GM12872 (cell line): ENCODE results near the gene STBD1.

ENCODE experiments used
- TF ChIP-seq, protein P1 (sequence below): IDR thresholded peaks from 3 replicates; pipeline ENCODE4 v1.5.1; 2011; ENCODE audit warnings: low read depth, mild to moderate bottlenecking, low read length, moderate library complexity; ENCODE audit not compliant: insufficient read depth

The STBD1 gene

GRCh38 chr4:76277667-76278066, 28.9 kb upstream of the STBD1 start:
- TF ChIP-seq, protein P1, sequence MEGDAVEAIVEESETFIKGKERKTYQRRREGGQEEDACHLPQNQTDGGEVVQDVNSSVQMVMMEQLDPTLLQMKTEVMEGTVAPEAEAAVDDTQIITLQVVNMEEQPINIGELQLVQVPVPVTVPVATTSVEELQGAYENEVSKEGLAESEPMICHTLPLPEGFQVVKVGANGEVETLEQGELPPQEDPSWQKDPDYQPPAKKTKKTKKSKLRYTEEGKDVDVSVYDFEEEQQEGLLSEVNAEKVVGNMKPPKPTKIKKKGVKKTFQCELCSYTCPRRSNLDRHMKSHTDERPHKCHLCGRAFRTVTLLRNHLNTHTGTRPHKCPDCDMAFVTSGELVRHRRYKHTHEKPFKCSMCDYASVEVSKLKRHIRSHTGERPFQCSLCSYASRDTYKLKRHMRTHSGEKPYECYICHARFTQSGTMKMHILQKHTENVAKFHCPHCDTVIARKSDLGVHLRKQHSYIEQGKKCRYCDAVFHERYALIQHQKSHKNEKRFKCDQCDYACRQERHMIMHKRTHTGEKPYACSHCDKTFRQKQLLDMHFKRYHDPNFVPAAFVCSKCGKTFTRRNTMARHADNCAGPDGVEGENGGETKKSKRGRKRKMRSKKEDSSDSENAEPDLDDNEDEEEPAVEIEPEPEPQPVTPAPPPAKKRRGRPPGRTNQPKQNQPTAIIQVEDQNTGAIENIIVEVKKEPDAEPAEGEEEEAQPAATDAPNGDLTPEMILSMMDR, result no peak

GRCh38 chr4:76278583-76278982, 27.9 kb upstream of the STBD1 start:
- TF ChIP-seq, protein P1, result no peak

- TF ChIP-seq, protein P1, result no peak
Measured at GRCh38 chr4:76279462-76279861, 27.1 kb upstream of the STBD1 start.

DNA sequence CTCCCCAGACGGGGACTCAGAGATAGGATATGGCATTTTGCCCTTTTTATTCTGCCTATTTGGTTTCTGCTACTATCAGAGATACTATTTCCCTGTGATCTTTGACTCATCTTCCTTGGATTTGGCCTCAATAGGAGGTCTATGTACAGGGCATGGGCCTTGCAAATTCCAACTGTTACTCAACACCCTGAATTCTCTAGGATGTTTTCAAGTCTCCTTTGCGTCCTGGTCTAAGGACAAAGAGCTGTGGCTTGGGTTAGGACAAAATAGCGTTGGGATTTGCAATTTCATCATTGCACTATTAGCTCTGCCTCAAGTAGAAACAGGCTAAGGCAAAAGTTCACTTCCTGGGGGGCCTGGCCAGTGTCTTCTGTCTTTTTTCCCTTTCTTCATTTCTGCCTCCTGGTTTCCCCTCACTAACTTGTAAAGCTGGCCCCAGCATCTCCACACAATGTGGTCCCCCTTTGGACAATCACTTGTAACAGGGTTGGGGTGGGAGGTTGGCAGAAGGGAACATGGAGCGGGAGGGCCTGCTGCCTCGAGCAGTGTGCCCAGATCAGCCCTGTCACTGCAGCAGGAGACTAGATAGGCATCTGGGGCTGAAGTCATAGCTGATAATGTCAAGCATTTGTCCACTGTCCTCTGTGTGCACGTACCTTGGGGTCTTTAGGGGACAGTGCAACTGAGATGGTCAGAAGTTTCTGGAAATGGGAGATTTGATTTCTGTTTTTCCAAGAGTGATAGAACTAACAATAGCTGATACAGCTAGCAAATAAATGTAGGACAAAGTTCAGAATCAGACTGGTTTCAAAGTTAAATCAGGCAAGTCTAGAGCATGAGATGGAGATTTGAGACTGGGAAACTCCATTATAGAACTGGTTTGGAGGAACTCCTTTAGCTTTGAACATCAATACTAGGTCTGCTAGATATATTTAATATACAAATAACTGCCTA, 25.8 kb upstream of the STBD1 start:
- TF ChIP-seq, protein P1, result no peak

DNA sequence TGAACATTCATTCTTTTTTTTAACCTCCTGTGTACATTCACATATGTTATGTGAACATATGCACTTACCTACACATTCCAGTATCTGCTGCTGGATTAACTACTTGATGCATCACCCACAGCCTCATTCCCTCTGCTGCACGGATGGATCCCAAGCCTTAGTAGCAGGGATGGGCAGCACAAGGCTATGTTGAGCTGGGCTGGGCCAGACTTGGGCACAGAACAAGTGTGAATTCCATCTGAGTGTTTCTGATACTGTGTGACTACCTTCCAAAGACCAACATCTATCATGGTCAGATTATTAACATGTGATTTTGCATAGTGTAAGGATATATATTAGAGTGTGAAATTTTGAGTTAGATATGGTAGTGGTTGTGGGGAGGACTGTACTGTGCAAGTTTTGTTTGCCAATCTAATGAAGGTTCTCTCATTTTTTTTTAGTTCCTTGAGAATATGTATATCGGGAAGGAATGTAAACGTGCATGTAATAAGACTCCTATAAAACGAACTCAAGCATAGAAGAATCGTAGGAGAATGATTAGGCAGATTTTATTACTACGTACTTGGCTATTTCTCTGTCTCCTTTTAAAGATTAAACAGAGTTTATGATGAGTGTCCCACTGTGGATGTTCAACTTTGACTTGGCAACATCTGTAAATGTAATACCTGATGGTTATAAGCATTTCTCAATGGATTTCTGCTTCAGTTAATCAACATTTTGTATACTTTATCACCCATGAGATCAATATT, 23.4 kb upstream of the STBD1 start:
- TF ChIP-seq, protein P1, result no peak

- TF ChIP-seq, protein P1, result no peak
Measured at GRCh38 chr4:76283900-76284299, 22.6 kb upstream of the STBD1 start.

GRCh38 chr4:76292730-76293129, 13.8 kb upstream of the STBD1 start:
- TF ChIP-seq, protein P1, result no peak
